DLD1 (cell line): ENCODE data around the gene EXOC4.

ENCODE experiments used
- in situ Hi-C: cut with HindIII; loops from 2 replicates; pipeline ENCODE4 v1.10.0; 2017; ENCODE audit warnings: low sequenced_read_pairs

The EXOC4 gene

DNA sequence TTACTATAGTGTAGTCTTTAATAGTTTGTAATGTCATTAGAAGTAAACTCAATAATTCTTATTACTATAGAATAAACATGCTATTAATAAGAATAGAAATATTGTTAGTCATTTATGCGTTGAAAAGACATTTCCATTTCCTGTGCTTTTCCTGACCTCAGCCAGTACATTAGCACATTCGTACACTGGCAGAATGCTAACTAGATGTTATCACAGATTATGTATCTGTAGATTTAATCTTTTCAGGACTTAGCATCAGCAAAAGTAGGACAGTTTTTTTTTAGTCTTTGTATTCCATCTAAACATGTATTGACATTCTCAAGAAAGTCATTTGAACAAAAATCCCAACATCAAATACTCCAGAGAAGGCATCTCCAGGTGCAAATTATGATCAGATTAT is 158.5 kb downstream of the EXOC4 start:
- in situ Hi-C loops = no loop called here

DNA sequence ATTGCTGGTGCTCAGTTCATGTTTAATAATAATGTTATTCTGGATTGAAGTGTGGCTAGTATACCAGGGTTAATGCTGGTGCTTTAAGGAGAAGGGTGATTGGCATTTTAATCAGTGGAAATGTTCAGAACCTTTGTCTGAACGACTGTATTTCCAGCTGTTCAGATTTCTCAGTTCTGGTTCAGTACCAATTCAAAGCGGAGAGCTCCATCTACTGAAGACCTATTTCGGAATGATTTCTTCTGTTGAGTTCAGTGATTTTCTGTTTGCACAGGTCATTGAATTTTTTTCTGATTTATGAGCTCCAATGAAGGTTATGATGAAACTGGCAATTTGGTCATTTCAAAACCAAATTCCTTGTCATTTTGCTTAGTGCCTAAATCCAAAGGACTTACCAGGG is 160.1 kb downstream of the EXOC4 start:
- in situ Hi-C loops = no loop called here

GRCh38 chr7:133419041-133419440 is 166.2 kb downstream of the EXOC4 start:
- in situ Hi-C loops = no loop called here

DNA sequence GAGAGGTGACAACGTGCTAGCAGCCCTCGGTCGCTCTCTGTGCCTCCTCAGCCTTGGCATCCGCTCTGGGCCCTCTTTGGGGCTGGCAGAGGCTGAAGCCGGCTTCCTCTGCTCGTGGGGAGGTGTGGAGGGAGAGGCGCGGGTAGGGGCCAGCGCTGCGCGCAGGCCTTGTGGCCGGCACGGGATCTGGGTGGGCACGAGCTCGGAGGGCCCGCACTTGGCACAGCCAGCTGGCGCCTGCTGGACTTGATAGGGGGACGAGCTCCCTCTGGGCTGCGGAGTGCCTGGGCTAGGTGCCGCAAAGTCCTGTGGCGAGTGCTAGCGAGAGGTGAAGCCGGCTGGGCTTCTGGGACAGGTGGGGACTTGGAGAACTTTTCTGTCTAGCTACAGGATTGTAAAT is 170.7 kb downstream of the EXOC4 start:
- in situ Hi-C loops = no loop called here

- in situ Hi-C loops = no loop called here
Measured at GRCh38 chr7:133428326-133428725, 175.4 kb downstream of the EXOC4 start.

GRCh38 chr7:133428876-133429275 is 176.0 kb downstream of the EXOC4 start:
- in situ Hi-C loops = no loop called here

DNA sequence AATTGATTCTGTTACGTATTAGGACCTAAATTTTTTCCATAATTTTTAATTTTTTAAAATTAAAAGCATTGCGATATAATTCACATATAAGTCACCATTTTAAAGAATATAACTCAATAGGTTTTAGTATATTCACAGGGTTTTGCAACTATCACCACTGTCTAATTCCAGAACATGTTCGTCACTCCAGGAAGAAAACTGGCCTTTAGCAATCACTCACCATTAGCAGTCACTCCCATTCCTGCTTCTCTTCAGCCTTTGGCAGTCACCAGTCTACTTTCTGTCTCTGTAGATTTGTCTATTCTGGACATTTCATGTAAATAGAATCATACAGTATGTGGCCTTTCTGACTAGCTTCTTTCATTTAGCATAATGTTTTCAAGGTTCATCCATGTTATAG is 176.5 kb downstream of the EXOC4 start:
- in situ Hi-C loops = no loop called here

DNA sequence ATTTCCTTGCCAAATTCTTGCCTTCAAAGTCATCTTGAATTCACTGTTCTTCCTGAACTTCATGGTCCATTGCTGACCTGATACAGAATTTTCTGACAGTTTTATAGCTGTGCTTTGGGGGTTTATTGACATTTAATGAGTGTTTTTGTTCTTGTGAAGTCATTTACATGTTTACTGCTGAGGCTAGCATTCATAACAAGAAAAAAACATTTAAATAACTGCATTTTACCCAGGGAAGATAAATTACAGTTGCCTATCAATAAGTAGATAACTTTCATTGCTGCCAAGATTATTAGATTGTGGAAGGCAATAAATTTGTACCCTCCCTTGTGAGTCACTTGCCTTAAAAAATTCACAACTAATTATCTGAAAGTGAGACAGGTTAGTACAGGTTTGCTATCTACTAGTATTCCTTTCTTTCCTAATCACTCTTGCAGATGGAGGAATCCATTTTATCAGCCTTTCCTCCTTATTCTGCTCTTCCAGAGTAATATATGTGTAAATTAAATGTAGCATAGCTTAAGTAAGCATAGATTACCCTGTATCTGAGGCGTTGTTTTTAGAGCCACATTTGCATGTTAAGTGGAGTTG is 178.4 kb downstream of the EXOC4 start:
- in situ Hi-C loops = no loop called here

DNA sequence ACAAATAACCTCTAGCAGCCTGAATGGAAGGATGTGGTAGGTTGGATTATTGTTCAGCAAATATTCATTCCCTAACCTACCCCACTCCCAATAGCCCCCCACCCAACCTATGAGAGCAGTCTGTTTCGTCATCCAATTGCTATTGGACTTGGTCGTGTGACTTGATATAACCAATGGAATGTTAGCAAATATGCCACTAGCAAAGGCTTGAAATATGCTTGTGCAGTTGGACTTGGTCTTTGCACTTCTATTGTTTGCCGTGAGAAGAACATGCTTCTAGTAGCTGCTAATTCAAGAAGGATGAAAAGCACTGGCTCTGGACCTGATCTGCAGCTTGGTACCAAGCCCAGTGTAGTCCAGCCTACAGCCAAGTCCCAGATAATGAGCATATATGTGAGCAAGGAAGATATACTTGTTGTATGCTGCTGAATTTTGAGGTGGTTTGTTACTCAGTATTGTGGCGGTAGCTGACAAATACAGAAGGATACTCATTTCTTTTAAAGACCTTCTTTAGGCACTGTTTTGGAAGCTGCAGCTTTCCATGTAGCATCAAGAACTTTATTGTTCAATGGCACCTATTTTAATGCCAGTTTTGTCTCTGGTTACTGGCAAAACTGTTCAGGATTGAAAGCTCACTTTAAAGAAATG is 180.4 kb downstream of the EXOC4 start:
- in situ Hi-C loops = no loop called here

DNA sequence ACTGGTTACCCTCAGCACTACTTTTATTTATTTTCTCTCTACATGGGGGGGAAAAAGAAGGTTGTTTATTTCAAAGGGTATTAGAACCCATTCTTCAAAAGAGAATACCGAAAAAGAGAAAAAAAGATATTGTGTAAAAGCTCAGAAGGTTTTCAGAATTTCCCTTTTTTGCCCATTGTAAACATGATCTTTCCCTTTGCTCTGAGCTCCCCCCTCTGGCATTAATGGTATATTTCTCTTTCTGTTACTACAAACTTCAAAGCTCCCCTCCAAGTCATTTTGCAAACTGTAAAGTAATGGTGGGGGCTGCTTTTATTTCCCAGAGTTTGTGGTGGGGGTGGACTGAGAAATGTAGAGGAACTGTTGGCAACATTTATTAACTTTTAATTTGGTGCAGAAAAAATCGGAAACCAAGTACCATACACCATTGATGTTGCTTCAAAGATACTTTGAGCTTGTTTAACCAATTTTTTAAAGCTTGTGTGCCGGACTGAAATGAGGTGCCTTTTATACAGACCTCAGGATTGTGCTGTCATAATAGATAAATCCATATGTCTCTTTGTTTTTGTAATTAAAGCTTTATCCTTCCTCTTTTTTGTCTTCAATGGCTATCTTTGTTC is 181.5 kb downstream of the EXOC4 start:
- in situ Hi-C loops = no loop called here

- in situ Hi-C loops = no loop called here
Measured at GRCh38 chr7:133436014-133436428, 183.1 kb downstream of the EXOC4 start.

- in situ Hi-C loops = no loop called here
Measured at GRCh38 chr7:133437544-133437943, 184.7 kb downstream of the EXOC4 start.

DNA sequence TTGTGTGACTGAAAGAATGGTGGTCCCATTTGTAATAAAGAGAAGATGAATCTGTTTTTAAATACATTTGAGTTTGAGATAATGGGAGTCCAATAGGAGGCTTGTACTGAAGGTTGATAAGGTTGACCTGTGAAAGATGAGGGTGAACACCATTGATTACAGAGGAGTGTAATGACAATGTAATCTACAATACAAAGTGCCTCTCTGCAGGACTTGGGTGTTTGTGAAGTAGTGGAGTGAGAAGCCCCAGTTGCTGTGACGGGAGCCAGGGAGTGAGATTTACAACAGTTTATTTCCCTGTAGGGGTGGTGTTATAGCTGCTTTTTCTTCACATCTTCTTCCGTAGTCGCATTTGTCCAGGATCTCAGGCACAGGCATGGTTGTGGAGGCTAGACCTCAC is 189.9 kb downstream of the EXOC4 start:
- in situ Hi-C loops = no loop called here

- in situ Hi-C loops = no loop called here
Measured at GRCh38 chr7:133445617-133446016, 192.7 kb downstream of the EXOC4 start.

- in situ Hi-C loops = no loop called here
Measured at GRCh38 chr7:133448012-133448411, 195.1 kb downstream of the EXOC4 start.

DNA sequence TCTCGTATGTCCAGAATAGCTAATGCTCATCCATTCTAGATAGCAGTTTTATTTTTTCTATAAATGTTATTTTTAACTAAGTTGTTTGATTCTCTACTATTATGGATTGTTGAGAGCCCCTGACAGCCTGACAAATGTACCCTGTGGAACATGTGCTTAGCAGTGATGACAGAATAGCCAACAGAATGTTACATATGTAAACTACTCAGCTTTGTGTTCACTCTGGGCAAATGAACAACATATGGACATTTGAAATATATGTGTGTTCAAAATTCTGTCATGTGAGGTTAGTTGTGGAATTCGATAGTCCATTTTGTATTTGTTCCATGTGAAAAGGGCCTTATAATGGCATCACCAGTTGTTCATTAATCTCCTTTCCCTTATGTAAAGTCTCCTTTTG is 199.7 kb downstream of the EXOC4 start:
- in situ Hi-C loops = no loop called here

DNA sequence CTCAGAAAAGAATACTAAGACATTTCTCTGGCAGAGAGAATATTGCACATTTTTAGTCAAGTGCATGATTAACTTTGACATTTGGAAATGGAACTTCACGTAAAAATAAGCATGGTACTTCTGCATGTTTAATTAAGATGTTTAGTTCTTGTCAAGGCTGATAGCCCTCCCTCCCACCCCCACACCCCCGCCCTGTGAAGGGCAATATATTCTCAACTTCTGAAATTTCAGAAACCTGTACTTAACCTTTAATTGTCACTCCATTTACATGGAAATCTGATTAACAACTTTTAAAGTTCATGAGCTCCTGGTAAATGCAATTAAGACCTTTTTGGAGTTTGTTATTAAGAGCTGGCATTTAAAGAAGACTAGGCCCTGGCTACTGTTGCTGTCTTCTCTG is 205.8 kb downstream of the EXOC4 start:
- in situ Hi-C loops = no loop called here

DNA sequence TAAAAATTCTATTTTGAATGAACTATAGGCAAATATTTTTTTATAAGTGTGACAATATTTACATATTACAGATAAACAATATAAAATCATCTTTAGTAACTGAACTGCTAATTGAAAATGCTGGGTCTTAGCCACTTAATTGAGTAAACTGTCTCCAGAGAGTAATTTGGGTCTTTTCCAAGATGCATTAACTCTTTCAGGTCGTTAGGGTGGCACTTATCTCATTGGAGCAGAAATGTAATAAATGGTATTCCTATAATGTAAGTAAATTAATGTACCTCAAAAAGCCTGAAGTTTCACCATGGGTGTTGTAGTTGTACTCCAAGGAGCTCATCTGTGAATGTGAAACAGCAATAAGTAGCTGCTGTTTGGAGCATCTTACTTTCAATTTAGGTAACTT is 208.5 kb downstream of the EXOC4 start:
- in situ Hi-C loops = no loop called here

DNA sequence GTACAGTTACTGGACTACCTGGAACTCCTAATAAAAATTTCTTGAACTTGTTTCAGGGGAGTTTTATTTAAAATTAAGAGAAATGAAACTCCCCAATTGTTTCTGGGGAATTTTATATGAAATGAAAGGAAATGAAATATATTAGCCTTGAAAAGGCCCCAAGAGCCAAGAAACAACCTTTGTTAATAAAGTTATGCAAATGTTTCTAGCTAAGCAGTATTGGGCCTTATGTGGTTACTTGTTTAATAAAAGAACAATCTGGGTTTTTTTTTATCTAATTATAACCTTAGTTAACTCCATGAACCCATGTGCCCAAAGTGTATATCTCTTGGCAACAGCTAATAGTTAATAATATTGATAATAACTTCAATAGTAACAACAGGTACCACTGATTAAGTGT is 222.8 kb downstream of the EXOC4 start:
- in situ Hi-C loops = no loop called here

DNA sequence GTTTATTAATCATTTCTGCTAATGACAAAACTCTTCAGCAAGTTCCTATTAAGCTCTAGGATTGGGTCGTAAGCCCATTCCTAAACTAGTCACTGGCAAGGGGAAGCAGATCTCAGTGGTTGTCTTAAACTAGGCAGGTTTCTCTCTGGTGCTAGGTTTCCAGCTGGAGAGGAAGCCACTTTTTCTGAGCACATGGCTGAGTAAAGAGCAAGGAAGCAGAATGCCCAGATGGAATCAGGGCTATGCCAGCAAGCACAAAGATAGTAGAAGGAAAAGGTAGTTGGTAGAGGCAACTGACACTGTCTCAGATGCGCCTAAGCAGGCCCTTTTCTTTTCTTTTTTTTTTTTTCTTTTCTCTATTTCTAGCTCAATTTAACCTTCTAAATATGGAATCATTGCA is 224.9 kb downstream of the EXOC4 start:
- in situ Hi-C loops = no loop called here

GRCh38 chr7:133478591-133479135 is 225.8 kb downstream of the EXOC4 start:
- in situ Hi-C loops = no loop called here

GRCh38 chr7:133479456-133480065 is 226.7 kb downstream of the EXOC4 start:
- in situ Hi-C loops = no loop called here
